Chondrocyte (in vitro differentiated cells): ENCODE data around the gene NPAS3. TPM values are rescaled to one million over a fixed set of nuclear protein-coding genes. Genes with fewer than 3 reads are reported as not detected.

Source experiments
- DNase-seq: peaks from one replicate; pipeline ENCODE4 v3.0.0; 2021; ENCODE audit warnings: mixed read lengths, low spot score
- H3K27ac Mint-ChIP-seq: one replicate; pipeline ENCODE4 v1.8.0; 2021; ENCODE audit warnings: mild to moderate bottlenecking, moderate library complexity, mixed read lengths; ENCODE audit not compliant: unreplicated experiment
- H3K27me3 Mint-ChIP-seq: 2 replicates; pipeline ENCODE4 v1.8.0; 2021; ENCODE audit warnings: low read depth, mixed read lengths
- H3K36me3 Mint-ChIP-seq: 2 replicates; pipeline ENCODE4 v1.8.0; 2021; ENCODE audit warnings: low read depth, mixed read lengths
- H3K4me1 Mint-ChIP-seq: 2 replicates; pipeline ENCODE4 v1.8.0; 2021; ENCODE audit warnings: low read depth, mild to moderate bottlenecking, mixed read lengths
- H3K4me3 Mint-ChIP-seq: one replicate; pipeline ENCODE4 v1.8.0; 2021; ENCODE audit warnings: mild to moderate bottlenecking, moderate library complexity, mixed read lengths; ENCODE audit not compliant: unreplicated experiment
- H3K9me3 Mint-ChIP-seq: 2 replicates; pipeline ENCODE4 v1.8.0; 2021; ENCODE audit warnings: low read depth, mixed read lengths
- total RNA-seq: library from RNA; stranded (reverse); gene quantifications from 3 replicates; pipeline ENCODE4 v1.2.1, GENCODE V29; 2021
- TF ChIP-seq, protein P1 (sequence below): fragments of 200-600 bp; sonication (generic); IDR thresholded peaks from 2 replicates; pipeline ENCODE4 v1.5.0; 2021; ENCODE audit warnings: antibody characterized with exemption, mild to moderate bottlenecking, moderate library complexity

The NPAS3 gene
- total RNA-seq, 1 donor from 2014 or later = 2.6 TPM

DNA sequence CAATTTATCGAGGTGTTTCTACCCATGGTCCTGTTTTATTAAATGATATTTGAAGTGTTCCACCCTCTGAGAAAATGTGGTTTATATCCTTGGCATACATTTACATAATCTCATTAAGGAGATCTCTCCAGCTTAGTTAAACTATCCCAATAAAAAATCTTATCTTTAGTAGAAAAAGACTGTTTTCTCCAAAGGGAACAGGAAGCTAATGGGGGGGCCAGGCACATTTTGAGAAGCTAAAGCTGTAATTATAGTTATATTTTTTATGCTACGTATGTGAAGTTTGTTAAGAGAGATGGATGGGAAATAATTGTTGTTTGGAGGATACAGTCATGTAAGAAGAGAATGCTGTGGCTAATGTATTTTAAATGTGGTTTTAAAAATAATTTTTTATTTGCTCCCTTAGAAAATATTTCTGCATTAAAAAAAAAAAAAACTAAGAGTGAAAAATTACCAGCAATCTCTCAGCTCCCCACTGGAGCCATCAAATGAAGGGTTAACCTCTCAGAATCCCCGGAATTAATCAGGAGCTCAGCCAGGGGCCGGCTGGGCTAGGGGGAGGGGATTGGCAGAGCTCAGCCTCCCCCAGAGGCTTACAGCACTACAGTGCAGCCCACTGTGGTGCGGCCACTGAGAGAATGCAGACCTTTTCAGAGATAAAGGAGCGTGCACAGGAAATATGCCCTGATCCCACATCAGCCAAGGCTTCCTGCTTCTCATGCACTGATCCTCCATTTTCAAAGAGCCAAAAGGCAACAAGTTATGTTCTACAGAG is 826.4 kb downstream of the NPAS3 start:
- TF ChIP-seq, protein P1, sequence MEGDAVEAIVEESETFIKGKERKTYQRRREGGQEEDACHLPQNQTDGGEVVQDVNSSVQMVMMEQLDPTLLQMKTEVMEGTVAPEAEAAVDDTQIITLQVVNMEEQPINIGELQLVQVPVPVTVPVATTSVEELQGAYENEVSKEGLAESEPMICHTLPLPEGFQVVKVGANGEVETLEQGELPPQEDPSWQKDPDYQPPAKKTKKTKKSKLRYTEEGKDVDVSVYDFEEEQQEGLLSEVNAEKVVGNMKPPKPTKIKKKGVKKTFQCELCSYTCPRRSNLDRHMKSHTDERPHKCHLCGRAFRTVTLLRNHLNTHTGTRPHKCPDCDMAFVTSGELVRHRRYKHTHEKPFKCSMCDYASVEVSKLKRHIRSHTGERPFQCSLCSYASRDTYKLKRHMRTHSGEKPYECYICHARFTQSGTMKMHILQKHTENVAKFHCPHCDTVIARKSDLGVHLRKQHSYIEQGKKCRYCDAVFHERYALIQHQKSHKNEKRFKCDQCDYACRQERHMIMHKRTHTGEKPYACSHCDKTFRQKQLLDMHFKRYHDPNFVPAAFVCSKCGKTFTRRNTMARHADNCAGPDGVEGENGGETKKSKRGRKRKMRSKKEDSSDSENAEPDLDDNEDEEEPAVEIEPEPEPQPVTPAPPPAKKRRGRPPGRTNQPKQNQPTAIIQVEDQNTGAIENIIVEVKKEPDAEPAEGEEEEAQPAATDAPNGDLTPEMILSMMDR = no peak

DNA sequence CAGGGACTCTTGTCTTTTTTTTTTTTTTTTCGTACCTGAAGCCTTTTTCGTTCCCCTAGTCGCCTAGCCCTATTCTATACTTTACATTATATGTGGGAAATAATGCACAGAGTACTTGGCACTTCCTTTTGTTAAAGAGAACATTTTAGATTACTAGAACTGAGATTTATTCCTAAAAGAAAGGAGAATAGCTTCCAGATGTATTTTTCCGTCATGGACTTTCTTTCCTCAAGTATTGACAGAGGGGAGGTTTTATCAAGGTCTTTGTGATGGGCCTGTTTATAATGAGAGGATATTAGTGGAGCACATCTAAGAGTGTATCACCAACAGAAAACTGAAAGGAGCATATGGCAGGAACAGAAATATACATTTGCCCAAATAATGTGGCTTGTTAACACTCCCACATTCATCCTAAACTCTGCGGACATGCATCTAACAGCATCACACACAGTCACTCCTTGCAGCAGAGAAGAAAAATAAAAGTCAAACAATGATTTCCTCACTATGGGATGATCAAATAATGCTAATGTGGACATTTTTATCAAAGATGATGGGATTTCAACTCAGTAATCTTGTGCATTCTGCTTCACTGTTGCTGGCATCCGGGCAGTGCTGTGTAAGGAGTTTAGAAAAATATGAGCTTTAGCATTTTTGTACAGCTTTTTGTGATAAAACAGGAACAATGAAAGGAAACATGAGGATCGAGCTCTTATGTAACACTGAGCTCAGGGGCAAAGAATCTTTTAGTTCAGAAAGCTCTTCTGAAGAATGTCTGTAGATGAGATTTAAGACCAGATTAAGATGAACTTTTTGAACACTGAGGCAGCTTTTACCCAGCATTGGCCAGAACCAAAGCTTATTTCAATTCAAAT is 829.1 kb downstream of the NPAS3 start:
- no peak for DNase-seq
- Mint-ChIP-seq H3K4me3 (no peak overlapping the region), H3K36me3 (no peaks in the 10 kb centered on the region)

More for the DNA sequence above, 826.4 kb downstream of the NPAS3 start:
- Mint-ChIP-seq H3K27me3 (no peaks in the 10 kb centered on the region), H3K27ac (no peak overlapping the region), H3K9me3 (no peaks in the 10 kb centered on the region), H3K36me3 (no peaks in the 10 kb centered on the region), H3K4me3 (no peak overlapping the region), H3K4me1 (peaks cover 26% of the 10 kb centered on the region)
- DNase-seq = no peak

DNA sequence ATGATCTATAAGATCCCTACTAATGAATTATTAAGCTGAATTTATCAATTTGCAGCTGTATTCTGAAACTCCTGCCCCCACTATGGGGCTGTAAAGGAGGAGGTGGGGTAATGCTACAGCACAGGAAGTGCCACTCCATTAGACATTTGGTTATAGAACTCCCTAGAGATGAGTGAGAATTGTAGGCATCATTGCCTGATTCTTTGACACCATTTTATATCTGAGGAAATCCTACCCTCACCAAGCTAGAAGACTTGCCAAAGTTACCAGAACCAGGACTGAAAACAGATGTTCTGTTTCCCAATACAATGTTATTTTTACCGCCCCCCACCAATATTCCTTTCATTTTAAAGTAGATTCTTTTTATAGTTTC is 829.8 kb downstream of the NPAS3 start:
- Mint-ChIP-seq H3K4me3 (no peak overlapping the region), H3K4me1 (peaks cover 18% of the 10 kb centered on the region), H3K27me3 (no peaks in the 10 kb centered on the region), H3K9me3 (no peaks in the 10 kb centered on the region), H3K36me3 (no peaks in the 10 kb centered on the region), H3K27ac (no peak overlapping the region)
- no peak for DNase-seq
- TF ChIP-seq, protein P1 = no peak

More for the DNA sequence above, 829.1 kb downstream of the NPAS3 start:
- Mint-ChIP-seq H3K9me3 (no peaks in the 10 kb centered on the region), H3K4me1 (peaks cover 18% of the 10 kb centered on the region), H3K27me3 (no peaks in the 10 kb centered on the region), H3K27ac (no peak overlapping the region)
- TF ChIP-seq, protein P1 = no peak

DNA sequence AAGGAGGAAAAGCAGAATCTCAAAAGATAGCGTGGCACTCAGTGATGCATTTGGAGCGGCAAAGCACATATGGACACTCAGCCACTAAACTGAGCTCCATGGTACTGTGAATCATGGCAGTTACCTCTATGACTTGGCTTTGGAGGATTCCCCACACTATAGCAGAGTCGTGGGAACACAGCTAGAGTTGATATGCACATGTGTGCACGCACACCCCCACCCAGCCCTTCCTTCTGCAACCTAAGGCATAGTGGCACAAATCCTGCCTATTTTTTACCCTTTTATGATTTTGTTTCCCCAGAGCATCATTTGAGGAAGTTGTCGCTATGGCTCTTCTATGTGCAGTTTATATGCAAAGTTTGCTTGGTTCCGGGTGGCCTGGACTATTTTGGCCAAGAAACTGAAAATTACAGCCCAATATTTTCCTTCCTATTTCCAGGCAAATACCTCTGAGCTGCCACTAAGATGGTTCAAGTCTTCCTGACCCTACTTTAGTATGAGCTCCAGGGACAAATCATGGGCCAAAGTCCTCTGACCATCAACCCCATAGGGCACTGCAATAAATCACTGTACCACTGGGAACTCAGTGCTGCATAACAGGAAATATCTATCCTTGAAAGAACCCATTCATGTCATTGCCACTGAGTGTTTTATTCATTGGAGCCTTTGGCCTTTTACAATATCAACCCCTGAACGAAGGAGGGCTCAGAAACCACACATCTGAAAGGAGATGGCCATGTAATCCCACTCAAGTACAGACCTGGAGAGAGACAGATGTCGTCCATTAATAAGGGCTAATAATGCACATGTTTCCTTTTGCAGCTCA is 834.7 kb downstream of the NPAS3 start:
- Mint-ChIP-seq H3K9me3 (no peaks in the 10 kb centered on the region), H3K27me3 (no peaks in the 10 kb centered on the region), H3K4me3 (no peak overlapping the region), H3K4me1 (peaks cover 33% of the 10 kb centered on the region), H3K36me3 (no peaks in the 10 kb centered on the region), H3K27ac (no peak overlapping the region)
- DNase-seq = no peak
- TF ChIP-seq, protein P1 = no peak

DNA sequence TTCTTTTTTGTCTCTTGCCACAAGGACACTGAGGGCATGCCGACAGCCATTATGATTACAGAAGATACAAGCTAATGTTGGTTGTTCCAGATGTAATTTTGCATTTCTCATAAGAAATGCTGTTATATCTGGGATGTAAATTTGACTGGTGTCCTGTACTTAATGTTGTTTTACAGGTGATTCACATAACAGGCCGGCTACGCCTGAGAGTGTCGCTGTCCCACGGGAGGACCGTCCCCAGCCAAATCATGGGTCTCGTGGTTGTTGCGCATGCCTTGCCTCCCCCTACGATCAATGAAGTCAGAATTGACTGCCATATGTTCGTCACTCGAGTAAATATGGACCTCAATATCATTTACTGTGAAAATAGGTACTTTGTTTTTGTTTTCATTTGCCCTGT is 835.5 kb downstream of the NPAS3 start:
- Mint-ChIP-seq H3K9me3 (no peaks in the 10 kb centered on the region), H3K27ac (no peak overlapping the region), H3K4me3 (no peak overlapping the region), H3K4me1 (peaks cover 31% of the 10 kb centered on the region), H3K36me3 (no peaks in the 10 kb centered on the region), H3K27me3 (no peaks in the 10 kb centered on the region)
- TF ChIP-seq, protein P1 = no peak
- DNase-seq = no peak
